Measurements from ENCODE around the gene CORO2A.

CORO2A gene

GRCh38 chr9:98074115-98074990 lies 118.1 kb downstream of the CORO2A start:
- DNase-seq, result peak; percentile 38 to 95 (median 78)
- intact Hi-C loops (cut with DNase I), result loop anchor here (2.0 to 10.0 kb wide), 2 partner anchors 130 to 188 kb away; no protein-coding TSS in a partner anchor

DNA sequence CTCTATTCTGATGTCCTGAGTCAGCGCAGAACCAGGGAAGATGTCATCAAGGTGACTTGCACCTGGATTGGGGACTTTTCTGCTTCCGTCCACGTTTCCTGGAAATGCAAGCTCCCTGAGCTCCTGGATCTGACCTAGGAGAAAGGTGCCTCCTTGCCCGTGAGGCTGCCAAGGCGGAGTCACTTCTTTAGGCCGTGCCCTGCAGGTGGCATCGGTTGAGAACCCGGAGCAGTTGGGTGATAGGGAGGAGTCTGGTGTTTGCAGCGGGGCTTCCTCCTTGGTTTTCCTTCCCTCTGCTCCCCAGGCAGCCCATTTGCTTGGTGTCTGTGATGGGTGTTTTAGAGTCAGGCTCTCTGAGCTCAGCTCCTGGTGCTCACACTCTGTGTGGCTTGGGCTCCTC lies 120.7 kb downstream of the CORO2A start:
- no peak for DNase-seq
- intact Hi-C loops (cut with DNase I), result loop anchor here (10.0 kb wide), 1 partner anchor 133 kb away; no protein-coding TSS in a partner anchor
